HepG2 (cell line): ENCODE data around the gene MORF4L2. TPM values are rescaled to one million over a fixed set of nuclear protein-coding genes. Genes with fewer than 3 reads are reported as not detected.
A peak's percentile ranks its signal among the peaks of the same experiment; 100 is the strongest.

Experiments used
- ATAC-seq: fragments of 200-7000 bp; cut with Tn5 transposase; 3 replicates; pipeline ENCODE4 v1.9.1; 2020; ENCODE audit warnings: mild to moderate bottlenecking, moderate library complexity
- BruUV-seq: library from RNA; stranded (reverse); fragments of 400-500 nt; replicated peaks from 2 replicates; lab custom pipeline; 2021; lab: Mats Ljungman, UMichigan
- CTCF ChIA-PET: fragments of 300-600 bp; formaldehyde crosslinking; extraction: SDS; loops from one replicate; lab custom pipeline; 2021; ENCODE audit warnings: low total read pairs, inconsistent platforms, low intra/inter-chr PET ratio; lab: Yijun Ruan, JAX
- POLR2A ChIA-PET: fragments of 350-600 bp; sonication (Branson Sonifier 250); formaldehyde crosslinking; loops from one replicate; lab custom pipeline; 2020; ENCODE audit warnings: antibody characterized with exemption, inconsistent platforms; lab: Yijun Ruan, JAX
- DNase-seq: peaks from one replicate; pipeline ENCODE4 v3.0.0-alpha.2; 2015; ENCODE audit warnings: low spot score
- FAIRE-seq: peaks from 3 replicates; lab custom pipeline; 2011; peaks lifted over from hg19 to GRCh38; lab: Jason Lieb, UNC
- H2AFZ ChIP-seq: one replicate; pipeline ENCODE4 v1.6.1; 2011; ENCODE audit warnings: low read length, inconsistent platforms
- H3K27ac ChIP-seq: fragments of 300-600 bp; 3 replicates; pipeline ENCODE4 v1.8.0; 2011; ENCODE audit warnings: mixed run types, mild to moderate bottlenecking, mixed read lengths, low read length, inconsistent platforms; ENCODE audit not compliant: insufficient read depth; ENCODE audit errors: extremely low read length
- H3K27me3 ChIP-seq, 2 experiments: fragments of 200-600 bp in 1 of 2; 2 replicates in 1 of 2; 3 replicates in 1 of 2; pipeline versions ENCODE4 v1.6.0 to v1.8.0; 2011; ENCODE audit warnings: low read length in 2 of 2, mild to moderate bottlenecking in 2 of 2, moderate library complexity in 2 of 2, inconsistent platforms in 1 of 2; ENCODE audit not compliant: insufficient read depth in 2 of 2, control insufficient read depth in 1 of 2
- H3K36me3 ChIP-seq, 2 experiments: fragments of 200-600 bp in 1 of 2; replicated peaks in 1 of 2; 2 replicates in 1 of 2; 3 replicates in 1 of 2; pipeline versions ENCODE4 v1.5.1 to v1.8.0; 2011; ENCODE audit warnings: low read length in 2 of 2, inconsistent platforms in 1 of 2; ENCODE audit not compliant: insufficient read depth in 2 of 2, control insufficient read depth in 1 of 2
- H3K4me1 ChIP-seq: 2 replicates; pipeline ENCODE4 v1.5.1; 2012; ENCODE audit warnings: low read length, inconsistent platforms; ENCODE audit not compliant: insufficient read depth
- H3K4me2 ChIP-seq: 2 replicates; pipeline ENCODE4 v1.6.0; 2011; ENCODE audit warnings: low read depth, low read length, inconsistent platforms
- H3K4me3 ChIP-seq, 3 experiments: fragments of 200-600 bp in 1 of 3; sonication (generic), shearing (Covaris generic) in 1 of 3; replicated peaks in 1 of 3; 2 replicates each; pipeline ENCODE4 v1.5.1; 2011 to 2016; ENCODE audit warnings: low read length in 3 of 3, inconsistent platforms in 2 of 3, low read depth in 2 of 3, mild to moderate bottlenecking in 2 of 3, control low read depth in 1 of 3, mixed read lengths in 1 of 3; ENCODE audit not compliant: insufficient read depth in 1 of 3
- H3K79me2 ChIP-seq: one replicate; pipeline ENCODE4 v1.6.1; 2011; ENCODE audit warnings: low read length, inconsistent platforms; ENCODE audit not compliant: insufficient read depth
- H3K9ac ChIP-seq: 2 replicates; pipeline ENCODE4 v1.6.0; 2011; ENCODE audit warnings: mild to moderate bottlenecking, low read depth, low read length, inconsistent platforms; ENCODE audit not compliant: insufficient read depth
- H3K9me3 ChIP-seq: 2 replicates; pipeline ENCODE4 v1.5.1; 2012; ENCODE audit warnings: mild to moderate bottlenecking, low read length
- H4K20me1 ChIP-seq: 2 replicates; pipeline ENCODE4 v1.6.0; 2011; ENCODE audit warnings: inconsistent platforms, mild to moderate bottlenecking, low read length, moderate library complexity; ENCODE audit not compliant: insufficient read depth
- AGO2 ChIP-seq: fragments of 200-400 bp; formaldehyde crosslinking; optimal IDR thresholded peaks from 2 replicates; pipeline ENCODE3; 2017; ENCODE audit warnings: mild to moderate bottlenecking, low read depth, low read length, moderate library complexity
- BORCS8-MEF2B ChIP-seq: sonication (generic); formaldehyde crosslinking; IDR thresholded peaks from 2 replicates; pipeline ENCODE4 v1.8.0; 2022; ENCODE audit warnings: mild to moderate bottlenecking, missing genetic modification reagents
- ETV6 ChIP-seq: sonication (generic); formaldehyde crosslinking; conservative IDR thresholded peaks from 2 replicates; pipeline ENCODE4 v1.4.0; 2020; ENCODE audit warnings: missing genetic modification reagents
- GATAD1 ChIP-seq: IDR thresholded peaks from 2 replicates; pipeline ENCODE4 v1.6.1; 2016; ENCODE audit warnings: missing genetic modification reagents, missing compliant biosample characterization
- GATAD2A ChIP-seq: IDR thresholded peaks from 2 replicates; pipeline ENCODE4 v1.6.1; 2016
- HES4 ChIP-seq: sonication (generic); formaldehyde crosslinking; IDR thresholded peaks from 2 replicates; pipeline ENCODE4 v1.9.0; 2021; ENCODE audit warnings: mild to moderate bottlenecking, missing genetic modification reagents, borderline replicate concordance
- IRF2 ChIP-seq: IDR thresholded peaks from 2 replicates; pipeline ENCODE4 v1.6.1; 2018; ENCODE audit warnings: missing genetic modification reagents, missing compliant biosample characterization
- KLF15 ChIP-seq: sonication (generic); formaldehyde crosslinking; IDR thresholded peaks from 2 replicates; pipeline ENCODE4 v1.8.1; 2023; ENCODE audit warnings: borderline replicate concordance, mild to moderate bottlenecking, inconsistent platforms, missing genetic modification reagents, mixed read lengths
- RXRA ChIP-seq: sonication (generic); formaldehyde crosslinking; IDR thresholded peaks from 2 replicates; pipeline ENCODE4 v1.5.1; 2020; ENCODE audit warnings: missing genetic modification reagents
- SAP130 ChIP-seq: IDR thresholded peaks from 2 replicates; pipeline ENCODE4 v1.6.1; 2016; ENCODE audit warnings: low read depth
- SRSF4 ChIP-seq: fragments of 200-400 bp; formaldehyde crosslinking; IDR thresholded peaks from one replicate; pipeline ENCODE4 v1.6.1; 2018; ENCODE audit warnings: mild to moderate bottlenecking, low read depth, low read length, moderate library complexity; ENCODE audit not compliant: poor library complexity, severe bottlenecking
- ZBTB20 ChIP-seq: sonication (generic); formaldehyde crosslinking; IDR thresholded peaks from 2 replicates; pipeline ENCODE4 v1.8.1; 2023; ENCODE audit warnings: missing genetic modification reagents, low read depth, mild to moderate bottlenecking, borderline replicate concordance
- ZNF746 ChIP-seq: sonication (generic); formaldehyde crosslinking; IDR thresholded peaks from 2 replicates; pipeline ENCODE4 v1.8.0; 2022; ENCODE audit warnings: mild to moderate bottlenecking, missing genetic modification reagents
- ZSCAN25 ChIP-seq: sonication (generic); formaldehyde crosslinking; IDR thresholded peaks from 2 replicates; pipeline ENCODE4 v1.8.0; 2022; ENCODE audit warnings: mild to moderate bottlenecking, missing genetic modification reagents
- WGBS: methylation state at CpG from one replicate; pipeline ENCODE4 v1.1.6; 2017; ENCODE audit warnings: low lambda C conversion rate; 5-methylcytosine and 5-hydroxymethylcytosine counted together
- in situ Hi-C: cut with HindIII; loops from 2 replicates; pipeline ENCODE4 v1.10.0; 2017; ENCODE audit warnings: low pct_unique_long_range_greater_than_20kb; ENCODE audit not compliant: extremely low pct_ligation_motif_present
- intact Hi-C: fragments of 100-400 bp; cut with micrococcal nuclease; formaldehyde crosslinking; loops from one replicate; pipeline ENCODE4 v1.10.0; 2022; ENCODE audit not compliant: unreplicated experiment
- polyA plus RNA-seq, 8 experiments: library from polyadenylated mRNA; depleted of rRNA in 3 of 8; stranded (reverse) in 7 of 8; unstranded in 1 of 8; fragments of >200 nt; fragmentation: Illumina TruSeq in 4 of 8; extraction: Trizol in 4 of 8; gene quantifications; 2 replicates each; pipeline versions ENCODE4 v1.2.1 to v1.2.3, GENCODE V29; 2011 to 2016; ENCODE audit warnings: low read depth in 4 of 8, missing spikeins in 1 of 8, mixed read lengths in 1 of 8; ENCODE audit not compliant: insufficient read depth in 1 of 8
- total RNA-seq, 5 experiments: library from RNA; depleted of rRNA; stranded (reverse); fragments of >200 nt; fragmentation: Illumina TruSeq; extraction: Trizol; gene quantifications; 2 replicates each; pipeline ENCODE4 v1.2.3, GENCODE V29; 2016; ENCODE audit warnings: low read depth in 1 of 5
- TF ChIP-seq, protein P1 (sequence below): sonication (generic); formaldehyde crosslinking; IDR thresholded peaks from 2 replicates; pipeline ENCODE4 v1.4.0; 2020; ENCODE audit warnings: mild to moderate bottlenecking, missing genetic modification reagents
- TF ChIP-seq, protein P2 (sequence below): sonication (generic); formaldehyde crosslinking; IDR thresholded peaks from 2 replicates; pipeline ENCODE4 v1.5.0; 2020; ENCODE audit warnings: missing genetic modification reagents
- TF ChIP-seq, protein P3 (sequence below): sonication (generic); formaldehyde crosslinking; IDR thresholded peaks from 2 replicates; pipeline ENCODE4 v1.4.0; 2020; ENCODE audit warnings: mild to moderate bottlenecking, missing genetic modification reagents

The MORF4L2 gene
- total and polyA plus RNA-seq, 2 of the 13 experiments (the other 11 are each of a cell fraction or from before 2014, with no cell fraction given): 358 to 469 TPM

DNA sequence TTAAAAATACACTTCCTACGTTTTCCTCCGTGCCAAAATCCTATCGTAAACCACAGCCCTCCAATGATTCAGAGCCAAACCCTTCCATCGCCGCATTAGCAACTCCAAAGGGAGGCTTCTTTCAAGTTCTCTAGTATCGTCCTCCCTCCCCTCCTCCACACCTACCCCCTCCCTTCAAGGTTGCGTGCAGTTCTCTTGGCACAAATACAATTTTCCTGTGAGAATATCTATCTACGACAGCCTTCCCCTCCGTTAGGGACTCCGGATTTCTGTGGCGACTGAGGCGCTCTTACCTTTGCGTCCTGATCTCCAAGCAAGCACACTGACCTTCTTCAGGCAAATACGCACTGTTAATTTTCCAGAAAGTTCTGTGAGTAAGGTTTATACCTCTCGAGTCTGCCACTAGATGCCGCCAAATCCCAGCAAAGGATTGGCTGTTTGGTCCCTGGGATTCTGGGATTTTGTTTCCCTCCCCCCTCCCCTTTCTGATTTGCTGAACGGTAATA lies 1.2 kb upstream of the MORF4L2 start (continued):
- TF ChIP-seq, protein P1, sequence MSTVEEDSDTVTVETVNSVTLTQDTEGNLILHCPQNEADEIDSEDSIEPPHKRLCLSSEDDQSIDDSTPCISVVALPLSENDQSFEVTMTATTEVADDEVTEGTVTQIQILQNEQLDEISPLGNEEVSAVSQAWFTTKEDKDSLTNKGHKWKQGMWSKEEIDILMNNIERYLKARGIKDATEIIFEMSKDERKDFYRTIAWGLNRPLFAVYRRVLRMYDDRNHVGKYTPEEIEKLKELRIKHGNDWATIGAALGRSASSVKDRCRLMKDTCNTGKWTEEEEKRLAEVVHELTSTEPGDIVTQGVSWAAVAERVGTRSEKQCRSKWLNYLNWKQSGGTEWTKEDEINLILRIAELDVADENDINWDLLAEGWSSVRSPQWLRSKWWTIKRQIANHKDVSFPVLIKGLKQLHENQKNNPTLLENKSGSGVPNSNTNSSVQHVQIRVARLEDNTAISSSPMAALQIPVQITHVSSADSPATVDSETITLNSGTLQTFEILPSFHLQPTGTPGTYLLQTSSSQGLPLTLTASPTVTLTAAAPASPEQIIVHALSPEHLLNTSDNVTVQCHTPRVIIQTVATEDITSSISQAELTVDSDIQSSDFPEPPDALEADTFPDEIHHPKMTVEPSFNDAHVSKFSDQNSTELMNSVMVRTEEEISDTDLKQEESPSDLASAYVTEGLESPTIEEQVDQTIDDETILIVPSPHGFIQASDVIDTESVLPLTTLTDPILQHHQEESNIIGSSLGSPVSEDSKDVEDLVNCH (CRISPR knock-in tag): no peak
- TF ChIP-seq, protein P2, sequence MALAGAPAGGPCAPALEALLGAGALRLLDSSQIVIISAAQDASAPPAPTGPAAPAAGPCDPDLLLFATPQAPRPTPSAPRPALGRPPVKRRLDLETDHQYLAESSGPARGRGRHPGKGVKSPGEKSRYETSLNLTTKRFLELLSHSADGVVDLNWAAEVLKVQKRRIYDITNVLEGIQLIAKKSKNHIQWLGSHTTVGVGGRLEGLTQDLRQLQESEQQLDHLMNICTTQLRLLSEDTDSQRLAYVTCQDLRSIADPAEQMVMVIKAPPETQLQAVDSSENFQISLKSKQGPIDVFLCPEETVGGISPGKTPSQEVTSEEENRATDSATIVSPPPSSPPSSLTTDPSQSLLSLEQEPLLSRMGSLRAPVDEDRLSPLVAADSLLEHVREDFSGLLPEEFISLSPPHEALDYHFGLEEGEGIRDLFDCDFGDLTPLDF (CRISPR knock-in tag): no peak
- TF ChIP-seq GATAD2A (peak; percentile 40; the same call in 1 of the 2 replicates), SAP130 (CRISPR knock-in tag) (no peak; the same call in 1 of the 2 replicates), BORCS8-MEF2B (CRISPR knock-in tag) (no peak)
- TF ChIP-seq, all 625 proteins: peak for 24

DNA sequence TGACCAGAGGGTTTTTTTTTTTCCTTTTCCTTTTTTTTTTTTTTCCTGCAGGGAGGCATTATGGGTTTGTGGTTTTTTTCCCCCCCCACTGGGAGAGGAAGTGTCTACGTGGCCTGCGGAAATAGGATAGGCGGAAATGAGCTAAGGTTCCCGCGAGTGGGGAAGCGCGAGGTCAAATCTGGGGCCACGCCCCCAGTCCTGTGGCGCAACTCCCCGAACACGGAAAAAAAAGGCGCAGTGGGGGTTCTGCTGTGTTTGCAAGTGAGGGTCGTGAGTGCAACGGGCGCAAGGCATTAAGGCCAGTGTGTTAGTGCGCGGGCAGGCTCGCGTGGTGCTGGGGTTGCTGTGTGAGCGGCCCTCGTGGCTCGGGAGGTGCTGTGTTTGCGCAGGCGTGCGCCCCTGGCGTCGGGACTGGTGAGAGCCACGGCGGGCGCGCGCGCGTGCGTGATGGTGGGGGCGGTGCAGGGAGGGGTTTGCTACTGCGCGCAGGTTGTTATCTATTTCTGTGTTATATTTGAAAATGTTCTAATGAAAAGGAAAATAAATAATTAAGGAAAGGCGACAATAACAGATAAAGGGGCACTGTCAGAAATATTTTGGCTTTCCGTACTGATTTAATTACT lies 685 bp upstream of the MORF4L2 start:
- DNase-seq: no peak
- no peak for FAIRE-seq
- no peaks in the 10 kb centered on the region; a peak in 1 of 5 replicates for H3K27me3 ChIP-seq
- H3K4me2 ChIP-seq: peak overlapping the region; percentile 84
- peaks cover 29% of the 10 kb centered on the region for H3K79me2 ChIP-seq
- TSS peak; percentile 77 for BruUV-seq
- peaks cover 46% of the 10 kb centered on the region for H3K4me1 ChIP-seq
- H3K36me3 ChIP-seq: peaks cover 3 to 5% of the 10 kb centered on the region in 2 experiments; a peak in 3 of 5 replicates
- ChIA-PET POLR2A (interaction anchor here (0.7 to 2.6 kb wide), 6 partner anchors 58 to 470 kb away, joined by 3 to 13 read pairs (median 4); partner anchors contain the start of genes RAB9B, SLC25A53 and TCEAL1), CTCF (interaction anchor here (3.1 kb wide), 1 partner anchor 130 kb away, joined by 20 read pairs; no protein-coding TSS in a partner anchor)
- intact Hi-C loops (loop anchor here (5.0 kb wide), 3 partner anchors 60 to 155 kb away; partner anchors contain the start of genes TCEAL1 and TCEAL4), in situ Hi-C loops (loop anchor here (25.0 kb wide), 1 partner anchor 475 kb away; the partner anchor contains the start of genes FAM199X and SLC25A53)
- peak; percentile 76 for ATAC-seq
- H2AFZ ChIP-seq: peak overlapping the region; percentile 54
- H3K9me3 ChIP-seq: no peaks in the 10 kb centered on the region
- peak overlapping the region; percentile 94 for H3K9ac ChIP-seq
- under 1% methylated on average over 38 of the region's 40 CpGs for WGBS
- H4K20me1 ChIP-seq: peaks cover 13% of the 10 kb centered on the region; the same call in 1 of the 2 replicates
- peak overlapping the region; percentile 59 to 71 (median 68) for H3K4me3 ChIP-seq
- H3K27ac ChIP-seq: peak overlapping the region; percentile 99
- TF ChIP-seq ZNF746 (CRISPR knock-in tag): no peak
- TF ChIP-seq, protein P3, sequence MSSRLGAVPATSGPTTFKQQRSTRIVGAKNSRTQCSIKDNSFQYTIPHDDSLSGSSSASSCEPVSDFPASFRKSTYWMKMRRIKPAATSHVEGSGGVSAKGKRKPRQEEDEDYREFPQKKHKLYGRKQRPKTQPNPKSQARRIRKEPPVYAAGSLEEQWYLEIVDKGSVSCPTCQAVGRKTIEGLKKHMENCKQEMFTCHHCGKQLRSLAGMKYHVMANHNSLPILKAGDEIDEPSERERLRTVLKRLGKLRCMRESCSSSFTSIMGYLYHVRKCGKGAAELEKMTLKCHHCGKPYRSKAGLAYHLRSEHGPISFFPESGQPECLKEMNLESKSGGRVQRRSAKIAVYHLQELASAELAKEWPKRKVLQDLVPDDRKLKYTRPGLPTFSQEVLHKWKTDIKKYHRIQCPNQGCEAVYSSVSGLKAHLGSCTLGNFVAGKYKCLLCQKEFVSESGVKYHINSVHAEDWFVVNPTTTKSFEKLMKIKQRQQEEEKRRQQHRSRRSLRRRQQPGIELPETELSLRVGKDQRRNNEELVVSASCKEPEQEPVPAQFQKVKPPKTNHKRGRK: no peak
- no peak for TF ChIP-seq IRF2 (CRISPR knock-in tag)
- TF ChIP-seq AGO2: peak; percentile 78
- no peak for TF ChIP-seq KLF15 (CRISPR knock-in tag)
- TF ChIP-seq ZSCAN25: no peak
- no peak for TF ChIP-seq SRSF4
- TF ChIP-seq ZBTB20 (CRISPR knock-in tag): 0 out of 2 replicates have a peak, but pooled peaks have one; percentile 26
- peak; percentile 65 for TF ChIP-seq ETV6 (CRISPR knock-in tag)
- peak; percentile 21; the same call in 1 of the 2 replicates for TF ChIP-seq RXRA (CRISPR knock-in tag)
- peak; percentile 48; the same call in 1 of the 2 replicates for TF ChIP-seq HES4 (CRISPR knock-in tag)
- peak; percentile 16; the same call in 1 of the 2 replicates for TF ChIP-seq GATAD1 (CRISPR knock-in tag)
